Bronchial smooth muscle cell (primary cell): ENCODE results near the gene FAM241A. TPM values are rescaled to one million over a fixed set of nuclear protein-coding genes. Genes with fewer than 3 reads are reported as not detected.

Source experiments
- total RNA-seq: library from RNA; depleted of rRNA; stranded (reverse); fragments of >200 nt; gene quantifications from 2 replicates; pipeline ENCODE4 v1.2.1, GENCODE V29; 2014

The FAM241A gene
- 0.69 and 0.79 TPM in 2 replicates for total RNA-seq

DNA sequence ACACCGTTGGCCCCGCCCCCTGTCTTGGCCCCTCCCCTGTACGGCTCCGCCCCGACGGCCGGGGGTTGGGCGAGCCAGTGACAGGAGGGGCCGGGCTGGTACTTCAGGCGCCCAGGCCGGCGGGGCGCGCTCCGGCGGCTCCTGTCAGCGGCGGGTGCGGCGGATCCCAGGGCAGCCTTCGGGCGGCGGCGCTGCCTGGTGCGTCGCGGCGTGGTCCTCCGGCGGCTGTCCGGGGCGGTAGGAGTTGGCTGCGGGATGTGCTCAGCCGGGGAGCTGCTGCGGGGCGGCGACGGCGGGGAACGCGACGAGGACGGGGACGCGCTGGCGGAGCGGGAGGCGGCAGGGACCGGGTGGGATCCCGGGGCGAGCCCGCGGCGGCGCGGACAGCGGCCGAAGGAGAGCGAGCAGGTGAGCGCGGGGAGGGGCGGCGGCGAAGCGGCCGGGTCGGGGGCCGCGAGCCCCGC is at the start of gene FAM241A:
Gene FAM241A, plus strand, starts transcription at position 129 of the 464 bp plus-strand sequence. Its CDS starts 127 bp downstream, at position 256.

DNA sequence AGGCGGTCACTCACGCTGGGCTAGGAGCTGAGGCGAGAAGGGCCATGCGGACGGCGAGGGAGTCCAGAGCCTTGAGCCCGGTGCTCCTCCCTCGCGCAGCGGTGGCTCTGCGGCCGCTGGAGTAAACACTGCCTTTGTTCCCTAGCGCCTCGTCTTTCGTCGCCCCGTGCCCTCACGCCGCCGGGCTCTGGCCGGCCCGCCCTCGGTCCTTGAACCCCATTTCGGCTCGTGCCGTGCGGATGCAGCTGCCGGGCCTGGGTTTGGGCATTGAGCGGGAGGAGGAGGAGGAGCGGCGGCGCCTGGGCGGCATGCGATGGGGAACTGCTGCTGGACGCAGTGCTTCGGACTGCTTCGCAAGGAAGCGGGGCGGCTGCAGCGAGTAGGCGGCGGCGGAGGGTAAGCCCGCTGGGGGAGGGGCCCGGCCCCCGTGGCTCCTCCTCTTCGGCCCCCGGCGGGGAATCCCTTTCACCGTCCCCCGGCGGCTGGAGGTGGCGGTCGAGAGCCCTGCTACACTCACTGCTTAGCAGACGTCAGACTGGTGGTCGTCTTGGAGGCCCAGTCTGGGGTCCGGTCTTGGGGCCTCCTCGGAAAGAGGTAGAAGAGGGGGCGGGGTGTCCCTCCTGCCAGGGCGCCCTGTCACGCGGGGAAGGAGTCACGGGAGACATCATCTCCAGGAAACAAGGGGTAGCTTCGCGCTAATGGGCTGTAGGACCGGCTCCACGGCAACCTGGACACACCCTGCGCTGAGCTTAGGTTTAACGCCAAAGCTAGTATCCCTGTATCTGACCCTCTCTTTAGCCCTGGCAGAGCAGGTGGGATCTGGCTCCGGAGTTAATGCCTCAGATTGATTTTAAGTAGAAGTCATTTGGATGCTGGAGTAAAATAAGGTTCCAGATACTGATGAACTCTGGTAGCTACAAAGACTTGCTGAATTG is 86.8 kb downstream of the FAM241A start, which contains the start of gene AP1AR:
Gene AP1AR, plus strand, starts transcription at position 9 of the 935 bp plus-strand sequence. Its CDS starts 305 bp downstream, at position 314.

Other genes starting within 250 kb of the FAM241A start
- gene AP1AR, start 86.3 kb downstream of the FAM241A start, total RNA-seq: 15.8 and 19.9 TPM in 2 replicates
- 2.0 and 2.4 TPM in 2 replicates for gene TIFA, start 140.4 kb downstream of the FAM241A start, total RNA-seq
- gene ALPK1, start 151.9 kb downstream of the FAM241A start, total RNA-seq: 16.6 and 20.6 TPM in 2 replicates